ENCODE measurements around the gene IGSF3. TPM values are rescaled to one million over a fixed set of nuclear protein-coding genes. Genes with fewer than 3 reads are reported as not detected.
"Not testable (repeated sequence)": the region's sequence is repeated elsewhere in the genome, so short reads cannot be mapped to it uniquely, and the experiment has no call there.

IGSF3 gene
- total RNA-seq, 1 donor from 2014 or later = 31.1 TPM

- not testable (repeated sequence) for DNase-seq (ENCODE audit: low spot score)
Observed at GRCh38 chr1:116599369-116599768, 68.2 kb downstream of the IGSF3 start.

GRCh38 chr1:116598420-116599036, 69.0 kb downstream of the IGSF3 start:
- not testable (repeated sequence) for DNase-seq (ENCODE audit: low spot score)

GRCh38 chr1:116597388-116597787, 70.1 kb downstream of the IGSF3 start:
- DNase-seq (ENCODE audit: low spot score) = not testable (repeated sequence)

GRCh38 chr1:116596742-116597307, 70.7 kb downstream of the IGSF3 start:
- not testable (repeated sequence) for DNase-seq (ENCODE audit: low spot score)

GRCh38 chr1:116595946-116596741, 71.4 kb downstream of the IGSF3 start:
- DNase-seq (ENCODE audit: low spot score) = not testable (repeated sequence)

- DNase-seq (ENCODE audit: low spot score) = not testable (repeated sequence)
Observed at GRCh38 chr1:116595065-116595840, 72.3 kb downstream of the IGSF3 start.

- not testable (repeated sequence) for DNase-seq (ENCODE audit: low spot score)
Observed at GRCh38 chr1:116593977-116594376, 73.6 kb downstream of the IGSF3 start.

- DNase-seq (ENCODE audit: low spot score) = not testable (repeated sequence)
Observed at GRCh38 chr1:116593401-116593800, 74.1 kb downstream of the IGSF3 start.

GRCh38 chr1:116591951-116592605, 75.5 kb downstream of the IGSF3 start:
- not testable (repeated sequence) for DNase-seq (ENCODE audit: low spot score)

GRCh38 chr1:116591006-116591950, 76.3 kb downstream of the IGSF3 start:
- not testable (repeated sequence) for DNase-seq (ENCODE audit: low spot score)

- not testable (repeated sequence) for DNase-seq (ENCODE audit: low spot score)
Observed at GRCh38 chr1:116590359-116591005, 77.1 kb downstream of the IGSF3 start.

GRCh38 chr1:116589101-116589735, 78.3 kb downstream of the IGSF3 start:
- DNase-seq (ENCODE audit: low spot score) = not testable (repeated sequence)

- no peak for DNase-seq (ENCODE audit: low spot score)
Observed at GRCh38 chr1:116587501-116588227, 79.9 kb downstream of the IGSF3 start.

GRCh38 chr1:116586741-116587143, 80.8 kb downstream of the IGSF3 start:
- no peak for DNase-seq (ENCODE audit: low spot score)

- no peak for DNase-seq (ENCODE audit: low spot score)
Observed at GRCh38 chr1:116585886-116586285, 81.6 kb downstream of the IGSF3 start.

GRCh38 chr1:116581323-116581885, 86.1 kb downstream of the IGSF3 start:
- no peak for DNase-seq (ENCODE audit: low spot score)

- DNase-seq (ENCODE audit: low spot score) = no peak
Observed at GRCh38 chr1:116580446-116581322, 86.8 kb downstream of the IGSF3 start.
